Measurements from ENCODE around the gene HSPA1A. TPM values are rescaled to one million over a fixed set of nuclear protein-coding genes. Genes with fewer than 3 reads are reported as not detected.
A peak's percentile ranks its signal among the peaks of the same experiment; 100 is the strongest.

Gene HSPA1A
- total and polyA plus RNA-seq, 4 donors: 28.8 to 120 (median 77.6) TPM

DNA sequence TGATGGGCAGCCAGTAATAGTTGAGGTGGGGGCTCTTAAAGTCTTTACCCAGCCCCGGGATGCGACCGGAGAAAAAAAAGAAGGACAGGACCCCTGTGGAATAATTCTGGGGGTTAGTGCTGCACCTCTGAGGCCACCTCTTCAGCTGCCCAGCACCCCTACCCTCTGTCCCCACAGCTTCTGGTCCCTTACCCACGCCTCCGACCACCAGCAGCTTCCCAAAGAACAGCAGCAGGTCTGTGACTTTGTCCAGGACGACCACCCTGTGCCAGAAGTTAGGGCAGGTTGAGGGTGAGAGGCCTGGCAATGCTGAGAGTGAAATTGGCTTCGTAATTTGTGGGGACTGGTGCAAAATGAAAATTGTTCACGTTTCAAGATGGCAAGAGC, 49.5 kb downstream of the HSPA1A start:
- H3K27ac ChIP-seq (ENCODE audit: low read depth in 1 of 2, low read length in 2 of 2): no peak overlapping the region
- 89% methylated on average over 8 of the region's 8 CpGs for WGBS
- peaks cover 10 to 21% (median 17%) of the 10 kb centered on the region in 4 donors for H3K4me1 ChIP-seq (ENCODE audit: control insufficient read depth in 4 of 4, insufficient read depth in 4 of 4, low read length in 3 of 4)
- H3K36me3 ChIP-seq (ENCODE audit: control insufficient read depth in 4 of 4, insufficient read depth in 3 of 4, low read depth in 1 of 4, low read length in 3 of 4): peaks cover 2 to 11% (median 3%) of the 10 kb centered on the region in 4 donors
- DNase-seq (ENCODE audit: low spot score): no peak
- no peak for TF ChIP-seq ZBTB33 (IDR thresholded peaks at IDR 0.05)
- no peak for TF ChIP-seq MAX (IDR thresholded peaks at IDR 0.05)
- TF ChIP-seq RXRA (IDR thresholded peaks at IDR 0.05): no peak
- H3K4me3 ChIP-seq (ENCODE audit: low read depth in 1 of 3, low read length in 3 of 3): no peak overlapping the region
- no peaks in the 10 kb centered on the region for H3K9me3 ChIP-seq (ENCODE audit: control insufficient read depth in 4 of 4, low read length in 3 of 4)
- no peak overlapping the region for H3K9ac ChIP-seq (ENCODE audit: low read depth in 1 of 2, low read length in 2 of 2)
- no peaks in the 10 kb centered on the region for H3K27me3 ChIP-seq (ENCODE audit: control insufficient read depth in 4 of 4, insufficient read depth in 4 of 4, low read length in 3 of 4)

DNA sequence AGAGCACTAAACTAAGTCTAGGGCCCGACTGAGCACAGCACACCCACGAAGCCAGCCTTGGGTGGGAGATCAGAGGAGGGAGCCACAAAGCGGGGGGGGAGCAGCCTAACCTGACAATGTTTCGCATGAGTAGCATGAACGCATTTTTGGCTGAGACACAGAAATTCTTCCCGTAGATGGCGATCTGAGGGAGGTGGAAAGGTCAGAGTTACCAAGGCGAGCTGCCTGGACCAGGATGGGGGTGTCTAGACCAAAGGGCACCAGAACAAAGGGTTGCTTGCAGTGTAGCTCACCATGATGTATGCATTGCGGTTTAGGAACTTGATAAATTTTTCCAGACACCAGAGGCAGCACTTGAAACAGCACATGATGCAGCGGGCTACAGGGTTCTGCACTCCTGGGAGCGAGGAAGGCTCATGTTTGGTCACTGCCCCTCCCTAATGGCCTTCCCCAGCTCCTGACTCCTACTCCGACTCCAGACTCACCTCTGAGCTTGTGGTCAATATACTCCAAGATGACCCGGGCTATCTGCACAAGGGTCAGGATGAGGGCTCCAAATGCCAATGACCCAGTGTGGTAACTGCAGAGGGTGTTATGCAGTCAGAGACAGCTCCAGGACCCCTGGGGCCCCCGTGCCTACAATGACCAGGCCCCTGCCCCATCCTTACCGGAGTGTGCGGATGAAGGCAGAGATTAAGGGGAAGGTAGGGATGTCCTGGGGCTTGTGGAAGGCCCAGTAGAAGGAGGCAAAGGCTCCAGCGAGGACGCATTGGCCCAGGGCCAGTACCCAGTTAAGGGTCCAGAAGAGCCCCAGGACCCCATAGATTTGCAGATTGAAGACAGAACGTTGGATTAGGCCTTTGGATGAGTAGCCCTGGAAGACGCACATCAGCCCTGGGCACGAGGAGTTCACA, 50.1 kb downstream of the HSPA1A start:
- Histone ChIP-seq H3K27me3 (ENCODE audit: control insufficient read depth in 4 of 4, insufficient read depth in 4 of 4, low read length in 3 of 4) (no peaks in the 10 kb centered on the region), H3K4me3 (ENCODE audit: low read depth in 1 of 3, low read length in 3 of 3) (no peak overlapping the region), H3K36me3 (ENCODE audit: control insufficient read depth in 4 of 4, insufficient read depth in 3 of 4, low read depth in 1 of 4, low read length in 3 of 4) (peaks cover 0 to 4% (median 0%) of the 10 kb centered on the region in 4 donors), H3K27ac (ENCODE audit: low read depth in 1 of 2, low read length in 2 of 2) (no peak overlapping the region), H3K9ac (ENCODE audit: low read depth in 1 of 2, low read length in 2 of 2) (no peak overlapping the region), H3K9me3 (ENCODE audit: control insufficient read depth in 4 of 4, low read length in 3 of 4) (no peaks in the 10 kb centered on the region), H3K4me1 (ENCODE audit: control insufficient read depth in 4 of 4, insufficient read depth in 4 of 4, low read length in 3 of 4) (peaks cover 10 to 21% (median 17%) of the 10 kb centered on the region in 4 donors)
- no peak for DNase-seq (ENCODE audit: low spot score)
- TF ChIP-seq REST (IDR thresholded peaks at IDR 0.05) (no peak), RAD21 (IDR thresholded peaks at IDR 0.05) (no peak), SP1 (IDR thresholded peaks at IDR 0.05) (peak; percentile 17), ZBTB33 (IDR thresholded peaks at IDR 0.05) (no peak), GABPA (IDR thresholded peaks at IDR 0.05 in 1 of 2, conservative IDR thresholded peaks at IDR 0.05 in 1 of 2) (no peak), FOXA1 (IDR thresholded peaks at IDR 0.05) (no peak), JUND (IDR thresholded peaks at IDR 0.05) (no peak), HNF4G (IDR thresholded peaks at IDR 0.05) (no peak), NR2F2 (IDR thresholded peaks at IDR 0.05) (no peak), HNF4A (conservative IDR thresholded peaks at IDR 0.05) (peak; percentile 10 to 29), YY1 (IDR thresholded peaks at IDR 0.05) (no peak), TAF1 (conservative IDR thresholded peaks at IDR 0.05) (no peak), ATF3 (IDR thresholded peaks at IDR 0.05) (no peak), FOXA2 (IDR thresholded peaks at IDR 0.05) (no peak), RXRA (IDR thresholded peaks at IDR 0.05) (peak; percentile 31 to 40), EGR1 (IDR thresholded peaks at IDR 0.05; ENCODE audit: low read depth in 2 of 2) (no peak), CTCF (IDR thresholded peaks at IDR 0.05; ENCODE audit: low read depth, low read length, missing input control) (no peak), MAX (IDR thresholded peaks at IDR 0.05) (no peak)
- WGBS: 75% methylated on average over 21 of the region's 21 CpGs
